IMR-90 (cell line): ENCODE results near the gene CYREN.

Experiments used
- CEBPB ChIP-seq: IDR thresholded peaks from 2 replicates; pipeline ENCODE4 v1.6.1; 2012; ENCODE audit warnings: low read depth, low read length, improper control_type of control experiment
- CHD1 ChIP-seq: IDR thresholded peaks from 2 replicates; pipeline ENCODE4 v1.6.1; 2012; ENCODE audit warnings: low read depth, low read length, improper control_type of control experiment
- CTCF ChIP-seq: conservative IDR thresholded peaks from 2 replicates; pipeline ENCODE4 v1.5.1; 2012; ENCODE audit warnings: mild to moderate bottlenecking, low read depth, low read length, improper control_type of control experiment
- ELK1 ChIP-seq: fragments of 150-350 bp; IDR thresholded peaks from 2 replicates; pipeline ENCODE4 v1.6.1; 2016; ENCODE audit warnings: low read depth, mild to moderate bottlenecking, low read length, moderate library complexity, borderline replicate concordance
- MAZ ChIP-seq: IDR thresholded peaks from 2 replicates; pipeline ENCODE4 v1.6.1; 2012; ENCODE audit warnings: low read depth, mild to moderate bottlenecking, low read length, improper control_type of control experiment, moderate library complexity, borderline replicate concordance
- MXI1 ChIP-seq: IDR thresholded peaks from 2 replicates; pipeline ENCODE4 v1.6.1; 2012; ENCODE audit warnings: low read depth, mild to moderate bottlenecking, low read length, moderate library complexity, borderline replicate concordance
- POLR2A ChIP-seq: IDR thresholded peaks from 2 replicates; pipeline ENCODE4 v1.6.1; 2012; ENCODE audit warnings: mild to moderate bottlenecking, low read depth, low read length
- RAD21 ChIP-seq: IDR thresholded peaks from 2 replicates; pipeline ENCODE4 v1.6.1; 2012; ENCODE audit warnings: low read length, improper control_type of control experiment
- SMC3 ChIP-seq: fragments of 150-350 bp; IDR thresholded peaks from 2 replicates; pipeline ENCODE4 v1.6.1; 2016; ENCODE audit warnings: low read depth, mild to moderate bottlenecking, antibody characterized with exemption, low read length, moderate library complexity
- USF2 ChIP-seq: fragments of 150-350 bp; IDR thresholded peaks from 2 replicates; pipeline ENCODE4 v1.6.1; 2017; ENCODE audit warnings: mild to moderate bottlenecking, antibody characterized with exemption, low read length, low read depth

GRCh38 chr7:135181261-135181928, 10.9 kb upstream of the CYREN start:
- TF ChIP-seq CTCF (no peak), RAD21 (no peak), POLR2A (no peak), SMC3 (no peak), USF2 (no peak), MXI1 (no peak), CHD1 (no peak), CEBPB (no peak), ELK1 (no peak), MAZ (no peak)
